ENCODE results near the gene OR51F2. TPM values are rescaled to one million over a fixed set of nuclear protein-coding genes. Genes with fewer than 3 reads are reported as not detected.

The OR51F2 gene
- total RNA-seq, 4 donors from 2014 or later = not detected

DNA sequence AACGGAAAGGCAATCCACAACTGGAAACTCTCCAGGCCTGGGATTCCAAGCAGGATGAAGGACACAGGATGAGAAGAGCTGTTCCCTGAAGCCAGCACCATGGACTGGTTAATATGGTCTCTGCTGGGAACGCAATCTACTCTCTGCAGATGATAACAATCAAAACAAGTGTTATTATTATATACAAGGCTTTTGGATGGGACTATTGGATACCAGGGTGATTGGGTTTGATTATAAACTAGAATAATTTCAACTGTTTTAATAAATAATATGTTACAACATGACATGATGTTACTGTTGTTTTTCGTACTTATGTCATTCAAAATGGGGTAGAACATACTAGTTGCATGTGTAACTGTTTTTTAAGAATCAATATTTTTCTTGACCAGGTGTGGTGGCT, 16.8 kb upstream of the OR51F2 start, which contains the start of gene OR52R1:
TSS of gene OR52R1 (minus strand) at position 101 of the 400 bp plus-strand sequence. CDS start at position 101, 0 bp downstream.
- in situ Hi-C loops (cut with MboI; ENCODE audit: low sequenced_read_pairs in 4 of 4) = no loop called here
- no peaks in the 10 kb centered on the region for H3K36me3 ChIP-seq
- ATAC-seq = no peak
- no peak within 1 kb of the TSS for H3K4me3 ChIP-seq
- intact Hi-C loops (cut with DNase I; ENCODE audit: low total_unique reads) = no loop called here
- TF ChIP-seq POLR2A (IDR thresholded peaks at IDR 0.05) = no peak
- TF ChIP-seq, protein P1, sequence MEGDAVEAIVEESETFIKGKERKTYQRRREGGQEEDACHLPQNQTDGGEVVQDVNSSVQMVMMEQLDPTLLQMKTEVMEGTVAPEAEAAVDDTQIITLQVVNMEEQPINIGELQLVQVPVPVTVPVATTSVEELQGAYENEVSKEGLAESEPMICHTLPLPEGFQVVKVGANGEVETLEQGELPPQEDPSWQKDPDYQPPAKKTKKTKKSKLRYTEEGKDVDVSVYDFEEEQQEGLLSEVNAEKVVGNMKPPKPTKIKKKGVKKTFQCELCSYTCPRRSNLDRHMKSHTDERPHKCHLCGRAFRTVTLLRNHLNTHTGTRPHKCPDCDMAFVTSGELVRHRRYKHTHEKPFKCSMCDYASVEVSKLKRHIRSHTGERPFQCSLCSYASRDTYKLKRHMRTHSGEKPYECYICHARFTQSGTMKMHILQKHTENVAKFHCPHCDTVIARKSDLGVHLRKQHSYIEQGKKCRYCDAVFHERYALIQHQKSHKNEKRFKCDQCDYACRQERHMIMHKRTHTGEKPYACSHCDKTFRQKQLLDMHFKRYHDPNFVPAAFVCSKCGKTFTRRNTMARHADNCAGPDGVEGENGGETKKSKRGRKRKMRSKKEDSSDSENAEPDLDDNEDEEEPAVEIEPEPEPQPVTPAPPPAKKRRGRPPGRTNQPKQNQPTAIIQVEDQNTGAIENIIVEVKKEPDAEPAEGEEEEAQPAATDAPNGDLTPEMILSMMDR (IDR thresholded peaks at IDR 0.05 in 4 of 5, conservative IDR thresholded peaks at IDR 0.05 in 1 of 5) = no peak
- DNase-seq = no peak
- no peak within 1 kb of the TSS for H3K27ac ChIP-seq
- no peaks in the 10 kb centered on the region for H3K4me1 ChIP-seq
- H3K9me3 ChIP-seq = no peaks in the 10 kb centered on the region
- no peaks in the 10 kb centered on the region for H3K27me3 ChIP-seq

DNA sequence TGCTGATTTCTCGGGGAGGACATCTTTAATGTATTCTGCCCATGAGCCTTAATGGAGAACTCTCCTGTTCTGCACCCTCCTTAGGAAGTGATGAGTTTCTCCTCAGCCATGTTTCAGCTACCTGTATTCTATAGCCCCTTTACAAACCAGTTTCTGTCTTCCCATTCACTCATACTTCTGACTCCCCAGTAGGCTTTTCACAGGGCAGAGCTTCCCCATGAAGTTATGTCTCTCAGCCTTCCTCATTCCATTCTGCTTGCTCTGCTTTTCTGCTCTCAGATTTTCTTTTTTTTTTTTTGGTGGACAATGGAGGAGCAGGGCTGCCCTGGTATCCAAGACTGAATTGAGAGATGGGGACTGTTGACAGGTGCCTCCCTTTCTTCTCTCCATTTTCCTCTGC, 12.6 kb upstream of the OR51F2 start:
- intact Hi-C loops (cut with DNase I; ENCODE audit: low total_unique reads) (no loop called here), in situ Hi-C loops (cut with MboI; ENCODE audit: low sequenced_read_pairs in 4 of 4) (no loop called here)
- ATAC-seq = no peak
- Histone ChIP-seq H3K27me3 (no peaks in the 10 kb centered on the region), H3K36me3 (no peaks in the 10 kb centered on the region), H3K4me1 (no peaks in the 10 kb centered on the region), H3K27ac (no peak overlapping the region), H3K4me3 (no peak overlapping the region), H3K9me3 (no peaks in the 10 kb centered on the region)
- DNase-seq = no peak
- TF ChIP-seq, protein P1 (IDR thresholded peaks at IDR 0.05 in 4 of 5, conservative IDR thresholded peaks at IDR 0.05 in 1 of 5) = no peak
- no peak for TF ChIP-seq POLR2A (IDR thresholded peaks at IDR 0.05)

DNA sequence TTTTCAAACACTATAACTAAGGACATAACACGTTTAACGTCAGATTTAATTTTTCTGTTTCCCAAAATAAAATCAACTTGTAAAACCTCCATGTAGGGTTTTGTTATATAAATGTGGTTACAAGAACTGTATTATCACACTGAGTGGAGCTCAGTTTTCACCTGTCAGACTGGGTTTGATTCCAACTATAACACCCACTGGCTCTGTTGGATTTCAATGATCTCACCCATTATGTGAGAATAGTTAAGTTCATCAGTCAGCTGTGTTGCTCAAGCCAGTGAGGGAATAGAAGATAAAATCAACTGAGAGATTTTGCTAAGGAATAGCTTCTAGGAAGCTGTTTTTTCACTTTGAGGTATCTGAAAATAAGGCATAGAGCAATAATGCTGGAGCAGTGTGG, 11.9 kb upstream of the OR51F2 start:
- no peak for ATAC-seq
- no peaks in the 10 kb centered on the region for H3K36me3 ChIP-seq
- H3K4me3 ChIP-seq = no peak overlapping the region
- no peaks in the 10 kb centered on the region for H3K27me3 ChIP-seq
- H3K9me3 ChIP-seq = no peaks in the 10 kb centered on the region
- in situ Hi-C loops (cut with MboI; ENCODE audit: low sequenced_read_pairs in 4 of 4) = no loop called here
- no peak for DNase-seq
- no peaks in the 10 kb centered on the region for H3K4me1 ChIP-seq
- intact Hi-C loops (cut with DNase I; ENCODE audit: low total_unique reads) = no loop called here
- no peak for TF ChIP-seq POLR2A (IDR thresholded peaks at IDR 0.05)
- TF ChIP-seq, protein P1 (IDR thresholded peaks at IDR 0.05 in 4 of 5, conservative IDR thresholded peaks at IDR 0.05 in 1 of 5) = no peak
- H3K27ac ChIP-seq = no peak overlapping the region

DNA sequence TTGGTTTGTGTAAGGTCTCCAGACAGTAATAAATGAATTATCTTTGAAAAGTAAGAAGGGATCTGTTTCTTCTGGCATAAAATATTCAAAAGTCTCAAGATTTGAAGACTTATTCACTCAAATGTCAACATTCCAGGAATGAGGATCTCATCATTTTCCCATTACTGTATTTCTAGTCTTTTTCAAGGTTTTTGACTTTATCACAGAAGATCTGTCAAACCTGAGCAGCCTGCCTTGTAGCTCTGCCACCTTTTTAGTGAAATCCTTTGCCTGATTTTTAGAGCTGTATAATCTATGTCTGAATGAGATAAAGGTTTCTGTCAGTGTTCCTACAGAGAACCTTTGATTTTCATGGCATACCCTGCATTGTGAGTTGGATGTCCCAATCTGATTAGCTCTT, 4.0 kb downstream of the OR51F2 start:
- DNase-seq (no peak), ATAC-seq (no peak)
- Histone ChIP-seq H3K36me3 (no peaks in the 10 kb centered on the region), H3K4me1 (no peaks in the 10 kb centered on the region), H3K27ac (no peak overlapping the region), H3K4me3 (no peak overlapping the region), H3K9me3 (no peaks in the 10 kb centered on the region), H3K27me3 (no peaks in the 10 kb centered on the region)
- in situ Hi-C loops (cut with MboI; ENCODE audit: low sequenced_read_pairs in 4 of 4) (loop anchor here in 2 of 4 donors (10.0 kb wide), 1 partner anchor 190 kb away; the partner anchor contains the start of gene OR51D1 (in 2 of the 2)), intact Hi-C loops (cut with DNase I; ENCODE audit: low total_unique reads) (no loop called here)
- no peak for TF ChIP-seq POLR2A (IDR thresholded peaks at IDR 0.05)
- TF ChIP-seq, protein P1 (IDR thresholded peaks at IDR 0.05 in 4 of 5, conservative IDR thresholded peaks at IDR 0.05 in 1 of 5) = no peak

DNA sequence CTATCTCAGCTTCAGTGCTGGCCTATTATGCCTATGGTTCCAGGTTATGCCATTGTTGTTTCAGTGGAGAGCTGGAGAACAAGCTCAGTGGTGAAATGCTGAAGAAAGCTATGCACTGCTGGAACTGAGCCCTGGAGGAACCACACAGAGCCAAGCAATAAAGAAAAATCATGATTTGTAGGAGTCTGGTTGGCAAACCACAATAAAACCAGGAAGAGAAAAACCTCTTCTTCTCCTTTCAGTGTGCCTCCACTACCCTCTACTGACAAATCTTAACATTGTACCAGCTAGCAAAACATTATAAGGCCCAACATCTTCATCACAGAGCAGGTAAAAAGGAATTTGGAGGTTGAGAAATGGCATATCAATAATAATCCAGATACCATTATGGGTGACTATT, 5.3 kb downstream of the OR51F2 start:
- in situ Hi-C loops (cut with MboI; ENCODE audit: low sequenced_read_pairs in 4 of 4) (loop anchor here in 2 of 4 donors (10.0 kb wide), 1 partner anchor 192 kb away; the partner anchor contains the start of gene OR51D1 (in 2 of the 2)), intact Hi-C loops (cut with DNase I; ENCODE audit: low total_unique reads) (loop anchor here (1.0 kb wide), 1 partner anchor 189 kb away; the partner anchor contains the start of gene OR51D1)
- TF ChIP-seq, protein P1 (IDR thresholded peaks at IDR 0.05 in 4 of 5, conservative IDR thresholded peaks at IDR 0.05 in 1 of 5) = peak in 2 of 5 experiments; percentile 28 to 30
- no peak for TF ChIP-seq POLR2A (IDR thresholded peaks at IDR 0.05)
- ATAC-seq (no peak), DNase-seq (no peak)
- H3K27me3 ChIP-seq = no peaks in the 10 kb centered on the region
- no peaks in the 10 kb centered on the region for H3K36me3 ChIP-seq
- no peak overlapping the region for H3K27ac ChIP-seq
- no peak overlapping the region for H3K4me3 ChIP-seq
- H3K4me1 ChIP-seq = no peaks in the 10 kb centered on the region
- H3K9me3 ChIP-seq = no peaks in the 10 kb centered on the region
